ENCODE data around the gene AKAP5. TPM values are rescaled to one million over a fixed set of nuclear protein-coding genes. Genes with fewer than 3 reads are reported as not detected.

The AKAP5 gene
- total RNA-seq, 1 experiment from 2014 or later = 3.0 TPM

DNA sequence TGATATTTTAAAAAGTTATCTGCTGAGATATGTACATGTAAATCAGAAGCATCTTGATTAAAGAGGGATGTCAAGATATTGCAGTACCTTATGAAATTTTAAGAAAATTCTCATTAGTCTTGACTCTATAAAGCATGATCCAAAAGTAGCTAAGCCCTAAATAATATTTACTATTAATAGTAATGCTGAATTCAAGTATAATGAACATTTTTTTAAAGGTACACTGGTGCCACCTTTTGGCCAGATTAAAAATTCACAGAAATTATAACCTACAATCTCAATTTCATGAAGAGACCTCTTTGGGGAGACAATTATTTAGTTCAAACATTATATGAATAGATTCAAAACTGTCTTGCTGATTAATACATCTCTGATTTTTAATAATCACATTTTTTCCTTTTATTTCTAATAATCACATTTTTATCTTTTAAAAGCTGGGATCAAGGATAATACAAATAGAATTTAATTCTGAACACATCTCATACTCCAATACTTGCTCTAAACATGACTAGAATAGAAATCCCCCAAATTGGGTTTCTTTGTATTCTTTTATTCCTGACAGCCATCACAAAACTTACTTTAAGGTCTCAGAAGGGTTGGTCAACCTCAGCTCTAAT, 13.4 kb downstream of the AKAP5 start:
- ATAC-seq (no peak), DNase-seq (ENCODE audit: low spot score) (no peak)
- H3K4me1 Mint-ChIP-seq = peaks cover 9% of the 10 kb centered on the region; the same call in 1 of the 2 replicates
- TF ChIP-seq, protein P1, sequence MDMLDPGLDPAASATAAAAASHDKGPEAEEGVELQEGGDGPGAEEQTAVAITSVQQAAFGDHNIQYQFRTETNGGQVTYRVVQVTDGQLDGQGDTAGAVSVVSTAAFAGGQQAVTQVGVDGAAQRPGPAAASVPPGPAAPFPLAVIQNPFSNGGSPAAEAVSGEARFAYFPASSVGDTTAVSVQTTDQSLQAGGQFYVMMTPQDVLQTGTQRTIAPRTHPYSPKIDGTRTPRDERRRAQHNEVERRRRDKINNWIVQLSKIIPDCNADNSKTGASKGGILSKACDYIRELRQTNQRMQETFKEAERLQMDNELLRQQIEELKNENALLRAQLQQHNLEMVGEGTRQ (CRISPR knock-in tag; IDR thresholded peaks at IDR 0.05) = no peak
- TF ChIP-seq, protein P2, sequence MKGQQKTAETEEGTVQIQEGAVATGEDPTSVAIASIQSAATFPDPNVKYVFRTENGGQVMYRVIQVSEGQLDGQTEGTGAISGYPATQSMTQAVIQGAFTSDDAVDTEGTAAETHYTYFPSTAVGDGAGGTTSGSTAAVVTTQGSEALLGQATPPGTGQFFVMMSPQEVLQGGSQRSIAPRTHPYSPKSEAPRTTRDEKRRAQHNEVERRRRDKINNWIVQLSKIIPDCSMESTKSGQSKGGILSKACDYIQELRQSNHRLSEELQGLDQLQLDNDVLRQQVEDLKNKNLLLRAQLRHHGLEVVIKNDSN (CRISPR knock-in tag; IDR thresholded peaks at IDR 0.05) = no peak
- no peak for TF ChIP-seq TEAD4 (CRISPR knock-in tag; IDR thresholded peaks at IDR 0.05)
- TF ChIP-seq, protein P3, sequence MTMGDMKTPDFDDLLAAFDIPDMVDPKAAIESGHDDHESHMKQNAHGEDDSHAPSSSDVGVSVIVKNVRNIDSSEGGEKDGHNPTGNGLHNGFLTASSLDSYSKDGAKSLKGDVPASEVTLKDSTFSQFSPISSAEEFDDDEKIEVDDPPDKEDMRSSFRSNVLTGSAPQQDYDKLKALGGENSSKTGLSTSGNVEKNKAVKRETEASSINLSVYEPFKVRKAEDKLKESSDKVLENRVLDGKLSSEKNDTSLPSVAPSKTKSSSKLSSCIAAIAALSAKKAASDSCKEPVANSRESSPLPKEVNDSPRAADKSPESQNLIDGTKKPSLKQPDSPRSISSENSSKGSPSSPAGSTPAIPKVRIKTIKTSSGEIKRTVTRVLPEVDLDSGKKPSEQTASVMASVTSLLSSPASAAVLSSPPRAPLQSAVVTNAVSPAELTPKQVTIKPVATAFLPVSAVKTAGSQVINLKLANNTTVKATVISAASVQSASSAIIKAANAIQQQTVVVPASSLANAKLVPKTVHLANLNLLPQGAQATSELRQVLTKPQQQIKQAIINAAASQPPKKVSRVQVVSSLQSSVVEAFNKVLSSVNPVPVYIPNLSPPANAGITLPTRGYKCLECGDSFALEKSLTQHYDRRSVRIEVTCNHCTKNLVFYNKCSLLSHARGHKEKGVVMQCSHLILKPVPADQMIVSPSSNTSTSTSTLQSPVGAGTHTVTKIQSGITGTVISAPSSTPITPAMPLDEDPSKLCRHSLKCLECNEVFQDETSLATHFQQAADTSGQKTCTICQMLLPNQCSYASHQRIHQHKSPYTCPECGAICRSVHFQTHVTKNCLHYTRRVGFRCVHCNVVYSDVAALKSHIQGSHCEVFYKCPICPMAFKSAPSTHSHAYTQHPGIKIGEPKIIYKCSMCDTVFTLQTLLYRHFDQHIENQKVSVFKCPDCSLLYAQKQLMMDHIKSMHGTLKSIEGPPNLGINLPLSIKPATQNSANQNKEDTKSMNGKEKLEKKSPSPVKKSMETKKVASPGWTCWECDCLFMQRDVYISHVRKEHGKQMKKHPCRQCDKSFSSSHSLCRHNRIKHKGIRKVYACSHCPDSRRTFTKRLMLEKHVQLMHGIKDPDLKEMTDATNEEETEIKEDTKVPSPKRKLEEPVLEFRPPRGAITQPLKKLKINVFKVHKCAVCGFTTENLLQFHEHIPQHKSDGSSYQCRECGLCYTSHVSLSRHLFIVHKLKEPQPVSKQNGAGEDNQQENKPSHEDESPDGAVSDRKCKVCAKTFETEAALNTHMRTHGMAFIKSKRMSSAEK (CRISPR knock-in tag; IDR thresholded peaks at IDR 0.05; ENCODE audit: borderline replicate concordance) = no peak
- TF ChIP-seq FOXK1 (CRISPR knock-in tag; IDR thresholded peaks at IDR 0.05) = no peak
- ChIA-PET POLR2A (no interaction called here), CTCF (interaction anchor here (1.0 to 1.3 kb wide), 2 partner anchors 13 to 135 kb away, joined by 3 to 5 read pairs; partner anchors contain the start of gene AKAP5)
- H3K9me3 Mint-ChIP-seq = no peaks in the 10 kb centered on the region
- H3K27ac Mint-ChIP-seq = no peak overlapping the region
- no peaks in the 10 kb centered on the region for H3K27me3 Mint-ChIP-seq (ENCODE audit: low read depth)
- H3K36me3 Mint-ChIP-seq = no peaks in the 10 kb centered on the region; the same call in 1 of the 2 replicates
- no peak overlapping the region for H3K4me3 Mint-ChIP-seq

DNA sequence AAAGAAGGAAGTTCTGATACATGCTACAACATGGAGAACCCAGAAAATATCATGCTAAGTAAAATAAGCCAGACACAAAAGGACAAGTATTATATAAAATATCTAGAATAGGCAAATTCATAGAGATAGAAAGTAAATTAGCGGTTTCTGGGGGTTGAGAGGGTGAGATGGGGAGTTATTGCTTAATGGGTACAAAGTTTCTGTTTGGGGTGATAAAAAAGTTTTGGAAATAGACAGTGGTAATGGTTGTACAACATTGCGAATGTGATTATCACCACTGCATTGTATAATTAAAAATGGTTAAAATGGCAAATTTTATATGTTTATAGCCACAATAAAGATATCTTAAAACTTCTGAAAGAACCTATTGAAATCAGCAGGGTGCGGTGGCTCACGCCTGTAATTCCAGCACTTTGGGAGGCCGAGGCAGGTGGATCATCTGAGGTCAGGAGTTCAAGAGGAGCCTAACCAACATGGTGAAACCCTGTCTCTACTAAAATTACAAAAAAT, 23.3 kb downstream of the AKAP5 start:
- ATAC-seq (no peak), DNase-seq (ENCODE audit: low spot score) (no peak)
- no peaks in the 10 kb centered on the region for H3K4me1 Mint-ChIP-seq
- TF ChIP-seq JUN (CRISPR knock-in tag; IDR thresholded peaks at IDR 0.05) (no peak), SP1 (CRISPR knock-in tag; conservative IDR thresholded peaks at IDR 0.05) (no peak), TEAD4 (CRISPR knock-in tag; IDR thresholded peaks at IDR 0.05) (no peak), GABPB1 (CRISPR knock-in tag; IDR thresholded peaks at IDR 0.05) (no peak), TCF7 (CRISPR knock-in tag; IDR thresholded peaks at IDR 0.05; ENCODE audit: low read depth) (no peak), NR3C1 (CRISPR knock-in tag; conservative IDR thresholded peaks at IDR 0.05; ENCODE audit: low read depth) (no peak), SOX15 (CRISPR knock-in tag; IDR thresholded peaks at IDR 0.05) (no peak), EMX1 (CRISPR knock-in tag; IDR thresholded peaks at IDR 0.05) (no peak), ZNF317 (CRISPR knock-in tag; IDR thresholded peaks at IDR 0.05; ENCODE audit: borderline replicate concordance, low read depth) (no peak), OVOL2 (CRISPR knock-in tag; IDR thresholded peaks at IDR 0.05; ENCODE audit: borderline replicate concordance) (no peak), MYBL2 (CRISPR knock-in tag; IDR thresholded peaks at IDR 0.05) (no peak), RELA (CRISPR knock-in tag; IDR thresholded peaks at IDR 0.05; ENCODE audit: borderline replicate concordance) (no peak), RORB (CRISPR knock-in tag; IDR thresholded peaks at IDR 0.05) (no peak), HMGA2 (CRISPR knock-in tag; IDR thresholded peaks at IDR 0.05) (no peak)
- TF ChIP-seq, protein P4, sequence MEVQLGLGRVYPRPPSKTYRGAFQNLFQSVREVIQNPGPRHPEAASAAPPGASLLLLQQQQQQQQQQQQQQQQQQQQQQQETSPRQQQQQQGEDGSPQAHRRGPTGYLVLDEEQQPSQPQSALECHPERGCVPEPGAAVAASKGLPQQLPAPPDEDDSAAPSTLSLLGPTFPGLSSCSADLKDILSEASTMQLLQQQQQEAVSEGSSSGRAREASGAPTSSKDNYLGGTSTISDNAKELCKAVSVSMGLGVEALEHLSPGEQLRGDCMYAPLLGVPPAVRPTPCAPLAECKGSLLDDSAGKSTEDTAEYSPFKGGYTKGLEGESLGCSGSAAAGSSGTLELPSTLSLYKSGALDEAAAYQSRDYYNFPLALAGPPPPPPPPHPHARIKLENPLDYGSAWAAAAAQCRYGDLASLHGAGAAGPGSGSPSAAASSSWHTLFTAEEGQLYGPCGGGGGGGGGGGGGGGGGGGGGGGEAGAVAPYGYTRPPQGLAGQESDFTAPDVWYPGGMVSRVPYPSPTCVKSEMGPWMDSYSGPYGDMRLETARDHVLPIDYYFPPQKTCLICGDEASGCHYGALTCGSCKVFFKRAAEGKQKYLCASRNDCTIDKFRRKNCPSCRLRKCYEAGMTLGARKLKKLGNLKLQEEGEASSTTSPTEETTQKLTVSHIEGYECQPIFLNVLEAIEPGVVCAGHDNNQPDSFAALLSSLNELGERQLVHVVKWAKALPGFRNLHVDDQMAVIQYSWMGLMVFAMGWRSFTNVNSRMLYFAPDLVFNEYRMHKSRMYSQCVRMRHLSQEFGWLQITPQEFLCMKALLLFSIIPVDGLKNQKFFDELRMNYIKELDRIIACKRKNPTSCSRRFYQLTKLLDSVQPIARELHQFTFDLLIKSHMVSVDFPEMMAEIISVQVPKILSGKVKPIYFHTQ (CRISPR knock-in tag; IDR thresholded peaks at IDR 0.05) = no peak
- TF ChIP-seq, protein P5, sequence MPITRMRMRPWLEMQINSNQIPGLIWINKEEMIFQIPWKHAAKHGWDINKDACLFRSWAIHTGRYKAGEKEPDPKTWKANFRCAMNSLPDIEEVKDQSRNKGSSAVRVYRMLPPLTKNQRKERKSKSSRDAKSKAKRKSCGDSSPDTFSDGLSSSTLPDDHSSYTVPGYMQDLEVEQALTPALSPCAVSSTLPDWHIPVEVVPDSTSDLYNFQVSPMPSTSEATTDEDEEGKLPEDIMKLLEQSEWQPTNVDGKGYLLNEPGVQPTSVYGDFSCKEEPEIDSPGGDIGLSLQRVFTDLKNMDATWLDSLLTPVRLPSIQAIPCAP (CRISPR knock-in tag; IDR thresholded peaks at IDR 0.05) = no peak
- H3K9me3 Mint-ChIP-seq = no peaks in the 10 kb centered on the region
- peaks cover 45% of the 10 kb centered on the region for H3K36me3 Mint-ChIP-seq
- no peak overlapping the region for H3K27ac Mint-ChIP-seq
- POLR2A ChIA-PET = interaction anchor here (0.7 kb wide), 2 partner anchors 11 to 164 kb away, joined by 3 read pairs; no protein-coding TSS in a partner anchor
- no peak overlapping the region for H3K4me3 Mint-ChIP-seq
- CTCF ChIA-PET = no interaction called here
- H3K27me3 Mint-ChIP-seq (ENCODE audit: low read depth) = no peaks in the 10 kb centered on the region
